T-helper 2 cell (primary cell): ENCODE results near the gene DMRTB1.

Experiments used
- DNase-seq, 5 experiments: peaks; one replicate each; pipeline versions ENCODE4 v3.0.0 to v3.0.0-alpha.2; 2012 to 2022

The DMRTB1 gene

GRCh38 chr1:53465023-53465957 is 6.1 kb downstream of the DMRTB1 start:
- no peak for DNase-seq

GRCh38 chr1:53467391-53467790 is 8.2 kb downstream of the DMRTB1 start:
- DNase-seq, result no peak

GRCh38 chr1:53468374-53468773 is 9.2 kb downstream of the DMRTB1 start:
- no peak for DNase-seq

- no peak for DNase-seq
Measured at GRCh38 chr1:53469373-53469772, 10.2 kb downstream of the DMRTB1 start.

GRCh38 chr1:53470155-53470554 is 11.0 kb downstream of the DMRTB1 start:
- DNase-seq, result no peak

GRCh38 chr1:53470584-53470983 is 11.4 kb downstream of the DMRTB1 start:
- no peak for DNase-seq

GRCh38 chr1:53471000-53471399 is 11.8 kb downstream of the DMRTB1 start:
- no peak for DNase-seq

GRCh38 chr1:53473463-53473862 is 14.3 kb downstream of the DMRTB1 start:
- DNase-seq, result no peak

- DNase-seq, result no peak
Measured at GRCh38 chr1:53475664-53476063, 16.5 kb downstream of the DMRTB1 start.

GRCh38 chr1:53476579-53476978 is 17.4 kb downstream of the DMRTB1 start:
- no peak for DNase-seq

GRCh38 chr1:53477651-53478501 is 18.7 kb downstream of the DMRTB1 start:
- no peak for DNase-seq

GRCh38 chr1:53478502-53478818 is 19.3 kb downstream of the DMRTB1 start:
- no peak for DNase-seq

GRCh38 chr1:53480678-53481077 is 21.5 kb downstream of the DMRTB1 start:
- no peak for DNase-seq

- DNase-seq, result no peak
Measured at GRCh38 chr1:53481456-53481855, 22.3 kb downstream of the DMRTB1 start.

- no peak for DNase-seq
Measured at GRCh38 chr1:53482441-53483153, 23.4 kb downstream of the DMRTB1 start.

GRCh38 chr1:53483170-53483569 is 24.0 kb downstream of the DMRTB1 start:
- DNase-seq, result no peak

- no peak for DNase-seq
Measured at GRCh38 chr1:53483656-53484055, 24.5 kb downstream of the DMRTB1 start.

GRCh38 chr1:53484705-53485477 is 25.7 kb downstream of the DMRTB1 start:
- no peak for DNase-seq

GRCh38 chr1:53485478-53486394 is 26.5 kb downstream of the DMRTB1 start:
- DNase-seq, result peak; percentile 14 to 58 (median 28)

- no peak for DNase-seq
Measured at GRCh38 chr1:53486395-53487026, 27.3 kb downstream of the DMRTB1 start.

- no peak for DNase-seq
Measured at GRCh38 chr1:53490351-53490750, 31.2 kb downstream of the DMRTB1 start.
